Measurements from ENCODE around the gene TBC1D22A.

Gene TBC1D22A

DNA sequence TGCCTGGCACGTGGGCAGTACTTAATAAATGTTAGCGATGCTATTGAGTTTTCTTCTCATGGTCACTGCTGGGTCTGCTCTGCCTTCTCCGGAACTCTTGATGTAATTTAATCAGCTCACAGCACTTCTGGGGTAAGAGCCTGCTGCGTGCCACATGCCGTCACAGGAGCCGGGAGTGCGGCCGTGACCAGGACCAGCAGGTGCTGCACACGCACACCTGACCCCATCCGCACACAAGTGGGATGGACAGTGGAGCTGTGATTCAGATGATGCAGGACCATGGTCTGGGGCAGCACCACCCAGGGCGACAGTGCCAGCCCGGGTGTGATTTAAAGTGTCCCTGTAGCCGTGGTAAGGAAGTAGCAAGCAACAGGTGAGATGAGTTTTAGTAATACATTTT, 61.2 kb downstream of the TBC1D22A start:
- H3K27ac Mint-ChIP-seq: no peak overlapping the region

DNA sequence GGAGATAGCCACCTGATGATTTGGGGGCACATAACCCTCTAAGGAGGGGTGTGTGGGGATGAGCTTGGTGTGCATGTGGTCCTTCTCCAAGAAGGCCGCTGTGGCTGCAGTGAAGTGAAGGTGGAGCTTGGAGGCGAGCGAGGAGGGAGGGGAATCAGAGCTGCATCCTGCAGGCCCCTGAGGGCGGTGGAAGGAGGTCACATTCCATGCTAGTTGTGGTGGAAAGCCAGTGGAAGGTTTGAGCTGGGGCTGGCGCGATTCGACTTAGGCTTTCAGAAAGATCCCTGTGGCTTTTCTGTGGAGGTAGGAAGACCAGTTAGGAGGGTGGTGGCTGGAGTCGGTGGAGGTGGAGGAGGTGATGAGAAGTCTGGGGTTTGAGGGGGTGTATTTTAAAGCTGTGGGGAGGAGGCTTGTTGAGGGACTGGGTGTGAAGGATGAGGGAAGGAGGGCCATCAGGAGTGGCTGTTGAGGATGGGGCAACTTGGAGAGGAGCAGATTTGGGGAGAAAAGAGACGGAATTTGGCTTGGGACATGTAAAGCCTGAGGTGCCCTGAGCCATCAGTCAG, 62.0 kb downstream of the TBC1D22A start:
- Mint-ChIP-seq H3K9me3 (no peaks in the 10 kb centered on the region), H3K27ac (no peak overlapping the region), H3K4me3 (no peak overlapping the region), H3K36me3 (ENCODE audit: low read depth) (peaks cover 92% of the 10 kb centered on the region), H3K27me3 (no peaks in the 10 kb centered on the region), H3K4me1 (ENCODE audit: low read depth) (peaks cover 52% of the 10 kb centered on the region)
- intact Hi-C loops (cut with micrococcal nuclease): no loop called here

More for the DNA sequence above, 61.2 kb downstream of the TBC1D22A start:
- no peaks in the 10 kb centered on the region for H3K9me3 Mint-ChIP-seq
- H3K4me1 Mint-ChIP-seq (ENCODE audit: low read depth): peaks cover 50% of the 10 kb centered on the region
- H3K36me3 Mint-ChIP-seq (ENCODE audit: low read depth): peaks cover 85% of the 10 kb centered on the region
- H3K27me3 Mint-ChIP-seq: no peaks in the 10 kb centered on the region
- intact Hi-C loops (cut with micrococcal nuclease): no loop called here
- H3K4me3 Mint-ChIP-seq: no peak overlapping the region

DNA sequence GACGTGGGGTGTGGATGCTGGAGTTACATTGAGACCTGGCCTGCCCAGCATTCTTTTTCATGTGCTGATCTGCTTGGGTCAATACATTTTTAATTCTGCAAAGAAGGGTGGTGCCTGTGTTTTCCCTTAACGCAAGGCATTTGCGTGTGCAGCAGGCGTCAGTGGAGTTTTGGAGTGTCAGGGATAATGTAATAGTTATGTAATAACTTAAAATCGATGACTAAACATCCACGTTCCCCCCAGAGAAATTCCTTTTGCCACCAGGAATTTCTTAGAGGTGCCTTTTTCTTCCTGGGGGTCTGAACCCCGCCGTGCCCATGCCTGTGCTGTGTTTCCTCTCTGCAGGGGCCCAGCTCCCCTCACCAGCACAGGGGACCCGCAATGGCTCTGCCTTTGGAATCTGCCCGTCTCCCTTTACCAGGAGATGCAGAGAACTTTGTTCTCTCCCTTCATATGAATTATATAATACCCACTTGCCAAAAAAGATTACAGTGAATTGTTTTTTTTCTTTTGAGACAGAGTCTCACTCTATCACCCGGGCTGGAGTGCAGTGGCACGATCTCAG, 62.6 kb downstream of the TBC1D22A start:
- Mint-ChIP-seq H3K4me3 (no peak overlapping the region), H3K27ac (no peak overlapping the region), H3K27me3 (no peaks in the 10 kb centered on the region), H3K36me3 (ENCODE audit: low read depth) (peaks cover 95% of the 10 kb centered on the region), H3K9me3 (no peaks in the 10 kb centered on the region), H3K4me1 (ENCODE audit: low read depth) (peaks cover 54% of the 10 kb centered on the region)
- intact Hi-C loops (cut with micrococcal nuclease): no loop called here

DNA sequence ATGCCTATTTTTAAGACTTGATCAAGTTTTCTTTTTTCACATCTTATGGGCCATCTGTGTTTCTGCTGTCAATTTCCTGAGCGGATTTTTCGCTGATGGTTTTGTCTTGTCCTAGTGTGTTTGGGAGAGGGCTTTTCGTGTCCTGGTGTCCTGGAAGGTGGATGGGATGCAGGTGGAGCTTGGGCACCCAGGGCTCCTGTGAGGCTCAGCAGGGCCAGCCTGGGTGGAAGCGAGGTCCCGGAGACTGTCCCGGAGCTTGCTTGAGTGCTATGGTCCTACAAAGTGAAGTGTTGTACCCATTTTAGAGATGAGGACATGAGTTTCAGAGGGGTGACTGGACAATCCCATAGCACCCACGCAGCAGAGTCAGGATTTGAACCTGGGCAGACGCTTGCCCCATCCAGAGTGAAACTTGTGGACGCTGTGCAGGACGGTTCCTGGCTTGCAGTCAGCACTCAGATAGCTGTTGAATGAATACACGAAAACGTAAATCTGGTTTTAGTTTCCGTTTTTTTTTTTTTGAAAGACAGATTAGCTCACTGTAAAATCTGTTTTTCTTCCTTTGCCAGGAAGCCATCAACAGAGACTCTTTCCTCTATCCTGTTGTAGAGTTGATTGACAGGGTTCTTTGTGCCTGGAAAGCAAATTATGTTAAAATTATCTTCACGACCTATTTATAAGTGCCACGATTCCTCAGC, 64.1 kb downstream of the TBC1D22A start:
- peaks cover 91% of the 10 kb centered on the region for H3K36me3 Mint-ChIP-seq (ENCODE audit: low read depth)
- no peaks in the 10 kb centered on the region for H3K27me3 Mint-ChIP-seq
- intact Hi-C loops (cut with micrococcal nuclease): no loop called here
- H3K4me3 Mint-ChIP-seq: no peak overlapping the region
- no peak overlapping the region for H3K27ac Mint-ChIP-seq
- peaks cover 60% of the 10 kb centered on the region for H3K4me1 Mint-ChIP-seq (ENCODE audit: low read depth)
- H3K9me3 Mint-ChIP-seq: no peaks in the 10 kb centered on the region

DNA sequence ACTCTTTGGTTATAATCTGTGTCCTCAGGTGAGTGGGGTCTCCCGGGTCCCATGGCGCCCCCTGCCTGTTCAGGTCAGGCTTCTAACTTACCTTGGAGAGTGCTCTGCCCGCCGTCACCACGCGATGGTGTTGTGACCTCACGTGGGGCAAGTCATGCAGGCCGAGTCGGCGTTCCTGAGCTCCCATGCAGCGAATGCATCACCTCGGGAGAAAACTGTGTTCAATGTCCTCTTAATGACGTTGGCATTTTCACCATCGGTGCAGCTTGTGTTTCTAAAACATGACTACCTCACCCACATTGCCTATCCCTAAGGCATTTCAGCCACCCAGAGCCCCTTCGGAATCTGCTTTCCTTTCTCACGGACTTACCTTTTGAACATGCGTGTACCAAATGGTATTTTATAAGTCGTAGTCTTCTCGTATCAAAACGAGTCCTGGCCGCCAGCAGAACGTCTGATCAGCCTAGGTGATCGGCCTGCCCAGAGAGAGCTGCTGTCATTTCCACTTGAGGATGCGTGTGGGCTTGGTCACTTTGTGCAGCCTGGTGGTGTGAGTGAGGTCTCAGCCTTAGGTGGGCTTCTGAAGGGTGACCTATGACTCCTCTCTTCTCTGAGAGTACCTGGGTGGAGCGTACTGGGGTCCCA, 64.8 kb downstream of the TBC1D22A start:
- H3K27me3 Mint-ChIP-seq: no peaks in the 10 kb centered on the region
- H3K4me1 Mint-ChIP-seq (ENCODE audit: low read depth): peaks cover 59% of the 10 kb centered on the region
- peaks cover 91% of the 10 kb centered on the region for H3K36me3 Mint-ChIP-seq (ENCODE audit: low read depth)
- intact Hi-C loops (cut with micrococcal nuclease): no loop called here
- no peak overlapping the region for H3K27ac Mint-ChIP-seq
- no peaks in the 10 kb centered on the region for H3K9me3 Mint-ChIP-seq
- no peak overlapping the region for H3K4me3 Mint-ChIP-seq

DNA sequence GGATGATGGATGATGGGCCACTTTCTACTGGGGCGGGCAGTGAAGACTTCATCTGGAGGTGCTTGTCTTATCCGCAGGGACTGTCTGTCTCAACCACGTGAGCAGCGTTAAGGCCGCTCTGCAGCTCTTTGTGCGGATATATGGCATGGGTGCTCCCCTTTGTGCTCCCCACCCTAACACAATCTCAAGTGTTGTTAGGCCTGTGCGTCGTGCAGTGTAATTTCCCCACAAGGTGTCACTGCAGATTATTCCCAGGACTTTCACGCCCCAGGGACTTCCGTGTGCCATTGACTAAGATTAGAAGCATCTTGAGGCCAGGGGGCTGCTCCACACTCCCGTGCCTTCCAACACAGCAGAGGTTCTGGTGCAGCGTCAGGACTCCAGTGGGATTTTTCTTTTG, 65.3 kb downstream of the TBC1D22A start:
- intact Hi-C loops (cut with micrococcal nuclease): no loop called here
- Mint-ChIP-seq H3K36me3 (ENCODE audit: low read depth) (peaks cover 85% of the 10 kb centered on the region), H3K27ac (no peak overlapping the region), H3K4me3 (no peak overlapping the region), H3K27me3 (no peaks in the 10 kb centered on the region), H3K4me1 (ENCODE audit: low read depth) (peaks cover 60% of the 10 kb centered on the region), H3K9me3 (no peaks in the 10 kb centered on the region)

DNA sequence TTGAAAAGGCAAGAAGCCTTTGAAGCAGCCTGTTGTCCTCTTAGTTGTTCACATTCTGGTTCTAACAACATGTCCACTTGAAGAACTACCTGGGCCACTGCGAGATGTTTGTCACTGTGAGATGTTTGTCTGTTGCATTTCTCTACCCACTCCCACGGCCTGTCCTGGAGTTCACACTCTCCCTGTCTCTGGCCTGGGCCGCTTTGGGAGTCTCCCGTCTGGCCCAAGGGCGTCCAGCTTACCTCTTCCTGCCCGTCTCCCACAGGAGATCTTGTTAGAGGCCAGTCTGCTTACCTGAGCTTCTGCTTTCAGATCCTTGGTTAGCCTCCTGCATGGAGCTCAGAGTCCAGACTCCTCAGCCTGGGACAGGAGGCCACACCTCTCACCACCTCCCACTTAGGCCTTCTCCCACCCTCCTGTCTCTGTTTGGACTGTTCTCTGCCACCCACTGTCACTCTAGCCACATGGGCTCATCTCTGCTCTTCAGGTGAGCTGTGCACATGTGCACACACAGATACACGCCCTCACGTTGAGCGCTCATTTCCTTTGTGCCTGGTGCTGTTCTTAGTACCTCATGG, 66.0 kb downstream of the TBC1D22A start:
- Mint-ChIP-seq H3K4me1 (ENCODE audit: low read depth) (peaks cover 66% of the 10 kb centered on the region), H3K4me3 (no peak overlapping the region), H3K36me3 (ENCODE audit: low read depth) (peaks cover 83% of the 10 kb centered on the region), H3K27me3 (no peaks in the 10 kb centered on the region), H3K27ac (no peak overlapping the region), H3K9me3 (no peaks in the 10 kb centered on the region)
- intact Hi-C loops (cut with micrococcal nuclease): no loop called here

DNA sequence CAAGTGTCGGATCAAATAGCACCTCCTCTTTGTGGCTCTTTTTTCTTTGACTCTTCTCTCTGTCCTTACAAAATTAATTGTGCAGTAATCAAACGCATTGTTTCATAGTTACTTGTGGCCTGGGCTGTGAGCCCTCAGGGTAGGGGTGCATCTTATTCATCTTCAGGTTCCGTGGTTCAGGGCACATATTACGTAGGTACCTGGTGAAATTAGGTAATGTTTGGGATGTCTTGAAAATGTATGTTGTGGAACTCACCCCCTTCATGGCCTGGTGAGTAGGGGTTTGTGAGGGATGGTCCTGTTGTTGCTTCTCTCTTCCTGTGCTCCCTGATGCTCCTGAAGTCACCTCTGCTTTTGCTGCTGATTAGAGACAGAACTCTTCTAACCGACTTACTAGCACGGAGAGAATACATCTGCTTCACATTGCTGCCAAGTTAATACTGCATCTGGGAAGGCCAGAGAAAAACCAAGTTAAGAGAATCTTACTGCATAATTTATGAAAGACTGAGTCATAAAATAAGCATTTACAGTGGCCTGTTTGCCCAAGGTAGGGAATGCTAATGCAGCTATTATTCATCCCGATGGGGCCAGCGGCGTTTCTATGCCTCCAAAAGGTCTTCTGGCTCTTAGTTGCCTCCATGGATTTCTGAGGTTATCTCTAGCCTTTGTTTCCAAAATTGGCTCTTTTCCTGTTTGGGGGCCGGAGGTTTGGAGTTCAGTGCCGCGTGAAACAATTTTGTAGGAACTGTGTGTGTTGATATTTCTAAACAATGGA, 66.9 kb downstream of the TBC1D22A start:
- Mint-ChIP-seq H3K27me3 (no peaks in the 10 kb centered on the region), H3K27ac (peak overlapping the region; percentile 56), H3K4me3 (no peak overlapping the region), H3K9me3 (no peaks in the 10 kb centered on the region), H3K36me3 (ENCODE audit: low read depth) (peaks cover 83% of the 10 kb centered on the region), H3K4me1 (ENCODE audit: low read depth) (peaks cover 72% of the 10 kb centered on the region)
- intact Hi-C loops (cut with micrococcal nuclease): no loop called here

DNA sequence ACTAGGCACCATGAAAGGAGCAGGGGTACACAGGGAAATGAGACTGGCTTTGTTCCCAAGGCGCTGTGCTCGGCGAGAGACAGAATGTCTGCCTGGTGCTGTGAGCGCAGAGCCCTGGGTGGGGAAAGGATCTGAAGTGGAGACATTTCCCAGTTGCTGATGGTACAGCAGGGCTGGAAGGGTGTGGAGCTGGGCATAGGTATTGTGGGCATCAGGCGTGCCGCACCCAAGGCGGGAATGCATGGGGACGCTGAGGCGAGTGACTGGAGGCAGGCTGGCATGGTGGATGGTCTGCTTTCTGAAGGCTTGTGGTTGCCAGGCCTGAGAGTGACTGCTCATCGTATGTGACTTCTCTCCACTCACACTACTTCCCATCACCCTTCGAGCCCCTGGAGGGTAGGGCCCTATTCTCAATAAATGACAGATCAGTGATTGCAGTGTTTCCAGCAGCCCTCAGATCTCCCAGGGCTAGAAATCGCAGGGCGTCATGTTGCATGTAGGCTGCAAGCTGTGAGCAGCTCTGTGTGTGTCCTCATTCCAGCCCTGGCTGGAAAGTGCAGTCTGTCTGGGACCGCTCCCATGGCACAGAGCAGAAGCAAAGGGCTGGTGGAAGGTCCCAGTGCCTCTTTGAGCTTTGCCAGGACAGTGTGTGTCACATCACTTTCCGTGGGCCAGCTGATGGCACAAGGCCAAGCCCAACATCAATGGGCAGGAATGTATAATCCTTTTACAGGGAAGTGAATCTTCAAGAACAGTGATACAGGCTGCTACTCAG, 67.7 kb downstream of the TBC1D22A start:
- H3K9me3 Mint-ChIP-seq: peaks cover 8% of the 10 kb centered on the region
- no peaks in the 10 kb centered on the region for H3K27me3 Mint-ChIP-seq
- H3K4me3 Mint-ChIP-seq: no peak overlapping the region
- intact Hi-C loops (cut with micrococcal nuclease): no loop called here
- peaks cover 83% of the 10 kb centered on the region for H3K36me3 Mint-ChIP-seq (ENCODE audit: low read depth)
- peaks cover 72% of the 10 kb centered on the region for H3K4me1 Mint-ChIP-seq (ENCODE audit: low read depth)
- H3K27ac Mint-ChIP-seq: peak overlapping the region; percentile 56

DNA sequence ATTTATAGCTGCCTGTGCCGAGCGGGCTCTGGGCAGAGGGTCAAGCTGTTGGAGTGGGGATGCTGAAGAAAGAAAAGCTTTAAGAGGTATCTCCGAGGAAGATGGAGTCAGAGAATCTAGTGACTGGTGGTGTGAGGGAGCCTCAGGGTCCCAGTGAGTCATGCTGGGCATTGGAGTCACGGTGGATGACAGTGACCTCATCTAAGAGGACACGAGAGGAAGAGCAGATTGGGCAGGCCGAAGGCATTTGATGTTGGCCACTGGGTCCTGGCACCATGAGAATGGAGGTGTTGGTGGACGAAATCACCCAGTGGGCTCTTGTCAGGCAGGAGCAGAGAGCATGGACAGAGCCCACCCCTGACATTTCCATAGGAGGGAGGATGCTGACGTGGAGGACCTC, 68.4 kb downstream of the TBC1D22A start:
- Mint-ChIP-seq H3K4me3 (no peak overlapping the region), H3K36me3 (ENCODE audit: low read depth) (peaks cover 86% of the 10 kb centered on the region), H3K4me1 (ENCODE audit: low read depth) (peaks cover 72% of the 10 kb centered on the region), H3K27me3 (no peaks in the 10 kb centered on the region), H3K27ac (peak overlapping the region; percentile 56), H3K9me3 (peaks cover 15% of the 10 kb centered on the region)
- intact Hi-C loops (cut with micrococcal nuclease): no loop called here

DNA sequence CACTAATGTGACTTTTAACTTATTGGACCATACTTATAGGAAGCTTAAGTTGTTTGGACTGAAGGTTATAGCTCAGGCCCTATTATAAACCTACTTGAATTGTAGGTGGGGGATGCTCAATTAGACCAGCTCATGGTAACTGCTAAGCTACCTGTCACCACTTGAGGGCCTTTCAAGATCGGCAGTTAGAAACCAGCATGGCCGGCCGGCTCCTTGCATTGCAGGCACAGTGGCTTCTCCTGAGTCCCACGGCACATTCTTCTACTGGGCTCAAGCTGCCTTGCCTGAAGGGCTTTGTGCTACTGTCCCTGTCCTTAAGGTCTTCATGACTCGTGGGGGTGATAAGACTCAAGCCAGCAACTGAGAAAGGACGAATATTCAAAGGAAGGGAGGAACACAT, 70.8 kb downstream of the TBC1D22A start:
- intact Hi-C loops (cut with micrococcal nuclease): no loop called here
- Mint-ChIP-seq H3K27me3 (no peaks in the 10 kb centered on the region), H3K36me3 (ENCODE audit: low read depth) (peaks cover 78% of the 10 kb centered on the region), H3K27ac (peak overlapping the region; percentile 30), H3K9me3 (peaks cover 24% of the 10 kb centered on the region), H3K4me1 (ENCODE audit: low read depth) (peaks cover 65% of the 10 kb centered on the region), H3K4me3 (no peak overlapping the region)

DNA sequence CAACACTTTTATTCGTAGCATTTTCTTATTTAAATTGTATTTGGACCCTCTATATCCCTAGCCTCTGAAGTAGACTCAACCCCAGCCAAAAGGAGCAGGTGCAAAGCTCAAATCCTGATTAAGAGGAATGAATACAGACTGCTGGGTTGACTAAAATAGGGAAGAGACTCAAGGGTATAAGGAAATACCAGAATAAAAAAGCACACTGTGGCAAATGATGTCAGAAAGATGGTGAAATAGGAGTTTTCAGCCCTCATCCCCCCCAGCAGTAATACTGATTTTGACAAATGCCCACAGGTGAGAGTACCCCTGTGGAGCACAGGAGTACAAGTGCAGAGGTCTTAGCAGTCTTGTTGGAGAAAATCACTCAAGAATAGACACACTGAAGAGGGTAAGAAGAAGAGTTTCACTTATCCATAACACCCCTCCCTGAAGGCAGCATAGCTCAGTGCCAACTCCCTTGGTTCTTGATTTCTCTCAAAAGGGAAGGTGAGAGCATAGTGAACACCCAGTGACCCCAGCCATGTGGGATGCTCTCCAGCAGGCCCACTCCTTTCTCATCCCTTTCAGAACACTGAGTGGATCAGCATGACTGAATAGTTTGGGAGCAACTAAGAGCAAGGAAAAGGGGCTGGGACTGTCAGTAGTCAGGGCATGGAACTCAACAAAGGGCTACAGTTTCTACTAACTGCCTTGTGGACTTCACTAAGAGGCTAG, 71.7 kb downstream of the TBC1D22A start:
- H3K36me3 Mint-ChIP-seq (ENCODE audit: low read depth): peaks cover 69% of the 10 kb centered on the region

More for the DNA sequence above, 71.7 kb downstream of the TBC1D22A start:
- peak overlapping the region; percentile 30 for H3K27ac Mint-ChIP-seq
- intact Hi-C loops (cut with micrococcal nuclease): no loop called here
- H3K4me3 Mint-ChIP-seq: no peak overlapping the region
- H3K4me1 Mint-ChIP-seq (ENCODE audit: low read depth): peaks cover 56% of the 10 kb centered on the region
- H3K27me3 Mint-ChIP-seq: no peaks in the 10 kb centered on the region
- peaks cover 24% of the 10 kb centered on the region for H3K9me3 Mint-ChIP-seq
